ENCODE data around the gene CYP46A1. TPM values are rescaled to one million over a fixed set of nuclear protein-coding genes. Genes with fewer than 3 reads are reported as not detected.

The CYP46A1 gene
- total RNA-seq, 1 donor from 2014 or later, result 2.1 TPM

DNA sequence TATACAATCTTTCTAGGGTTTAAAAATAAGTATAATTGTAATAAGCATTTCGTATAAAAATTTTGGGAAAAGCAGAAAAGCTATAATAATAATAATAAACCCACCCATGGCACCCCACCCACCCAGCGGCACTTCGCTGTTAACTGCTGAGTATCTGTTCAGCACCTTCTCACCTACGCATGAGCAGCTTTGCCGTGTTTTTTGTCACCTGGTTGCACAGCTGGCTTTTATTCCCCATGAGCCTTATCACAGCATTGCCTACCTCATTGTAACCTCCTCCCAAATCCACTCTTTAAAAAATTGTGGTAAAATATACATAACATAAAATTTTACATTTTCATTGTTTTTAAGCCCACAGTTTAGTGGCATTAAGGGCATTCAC lies 34.7 kb downstream of the CYP46A1 start:
- Histone ChIP-seq H3K27me3 (ENCODE audit: control insufficient read depth in 3 of 3, insufficient read depth in 3 of 3, low read length in 3 of 3) (no peaks in the 10 kb centered on the region), H3K9ac (ENCODE audit: low read depth in 1 of 3, low read length in 3 of 3) (no peak overlapping the region), H3K4me3 (ENCODE audit: low read length in 3 of 3) (no peak overlapping the region), H3K36me3 (ENCODE audit: control insufficient read depth in 3 of 3, insufficient read depth in 3 of 3, low read length in 3 of 3) (no peaks in the 10 kb centered on the region), H3K9me3 (ENCODE audit: control insufficient read depth in 3 of 3, low read length in 3 of 3) (no peaks in the 10 kb centered on the region), H3K27ac (ENCODE audit: low read depth, low read length) (no peak overlapping the region), H3K4me1 (ENCODE audit: control insufficient read depth in 3 of 3, insufficient read depth in 3 of 3, low read length in 3 of 3) (no peaks in the 10 kb centered on the region)

DNA sequence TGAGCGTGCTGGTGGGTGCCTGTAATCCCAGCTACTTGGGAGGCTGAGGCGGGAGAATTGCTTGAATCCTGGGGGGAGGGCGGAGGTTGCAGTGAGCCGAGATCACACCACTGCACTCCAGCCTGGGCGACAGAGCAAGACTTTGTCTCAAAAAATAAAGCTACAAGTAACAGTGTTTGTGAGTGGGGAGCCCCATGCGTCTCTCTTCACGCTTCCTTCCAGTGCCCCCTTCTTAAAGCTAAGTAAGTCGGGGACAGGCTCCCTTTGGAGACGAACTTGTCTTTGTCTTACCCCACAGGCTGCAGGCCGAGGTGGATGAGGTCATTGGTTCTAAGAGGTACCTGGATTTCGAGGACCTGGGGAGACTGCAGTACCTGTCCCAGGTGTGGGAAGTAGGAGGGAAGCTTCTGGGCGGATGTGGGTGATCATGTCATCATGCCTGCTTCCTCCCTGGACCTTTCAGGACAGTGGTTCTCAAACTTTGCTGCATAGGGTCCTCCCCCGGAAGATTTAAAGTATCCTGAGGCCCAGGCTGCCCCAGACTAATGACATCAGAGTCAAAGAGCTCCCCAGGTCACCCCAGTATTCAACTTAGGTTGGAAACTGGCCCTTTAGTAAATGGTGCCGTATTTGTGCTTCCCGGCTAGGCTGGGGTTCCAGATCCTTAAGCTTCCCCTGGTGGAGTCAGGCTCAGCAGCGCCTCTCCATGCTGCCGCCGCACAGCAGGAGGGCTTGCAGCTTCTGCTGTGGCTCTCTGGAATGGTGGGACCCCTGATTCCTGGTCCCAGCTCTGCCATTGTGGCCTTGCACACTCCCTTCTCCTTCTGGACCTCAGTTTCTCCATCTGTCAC lies 37.1 kb downstream of the CYP46A1 start:
- Histone ChIP-seq H3K9me3 (ENCODE audit: control insufficient read depth in 3 of 3, low read length in 3 of 3) (no peaks in the 10 kb centered on the region), H3K9ac (ENCODE audit: low read depth in 1 of 3, low read length in 3 of 3) (no peak overlapping the region), H3K27ac (ENCODE audit: low read depth, low read length) (no peak overlapping the region), H3K27me3 (ENCODE audit: control insufficient read depth in 3 of 3, insufficient read depth in 3 of 3, low read length in 3 of 3) (no peaks in the 10 kb centered on the region), H3K36me3 (ENCODE audit: control insufficient read depth in 3 of 3, insufficient read depth in 3 of 3, low read length in 3 of 3) (no peaks in the 10 kb centered on the region), H3K4me1 (ENCODE audit: control insufficient read depth in 3 of 3, insufficient read depth in 3 of 3, low read length in 3 of 3) (no peaks in the 10 kb centered on the region), H3K4me3 (ENCODE audit: low read length in 3 of 3) (no peak overlapping the region)

DNA sequence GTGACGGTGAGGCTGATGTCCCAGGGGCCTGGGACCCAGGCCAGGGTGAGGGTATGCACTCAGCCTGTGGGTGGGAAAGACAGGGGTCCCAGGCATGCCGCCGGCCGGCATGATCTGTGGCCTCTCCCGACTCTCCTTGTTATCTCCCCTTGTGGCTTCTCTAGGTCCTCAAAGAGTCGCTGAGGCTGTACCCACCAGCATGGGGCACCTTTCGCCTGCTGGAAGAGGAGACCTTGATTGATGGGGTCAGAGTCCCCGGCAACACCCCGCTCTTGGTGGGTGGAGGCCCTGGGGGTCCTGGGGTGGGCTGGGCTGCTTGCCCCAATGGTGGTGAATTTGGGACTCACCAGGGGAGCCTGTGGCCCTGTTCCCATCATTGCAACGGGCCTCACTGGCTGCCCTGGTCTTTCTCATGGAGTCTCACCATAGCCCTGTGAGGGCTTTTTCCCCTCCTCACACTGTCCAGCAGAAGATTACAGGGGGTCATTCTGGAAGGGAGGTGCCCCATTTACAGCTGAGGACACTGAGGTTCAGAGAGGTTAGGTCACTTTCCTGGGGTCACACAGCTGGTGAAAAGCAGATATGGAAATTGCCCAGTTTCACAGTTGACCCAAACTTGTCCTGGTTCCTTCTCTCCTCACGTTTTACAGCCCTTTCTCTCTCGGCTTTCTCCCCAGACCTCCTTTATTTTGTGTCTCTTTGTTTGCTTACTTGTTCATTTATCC lies 37.9 kb downstream of the CYP46A1 start:
- Histone ChIP-seq H3K4me3 (ENCODE audit: low read length in 3 of 3) (no peak overlapping the region), H3K27me3 (ENCODE audit: control insufficient read depth in 3 of 3, insufficient read depth in 3 of 3, low read length in 3 of 3) (no peaks in the 10 kb centered on the region), H3K27ac (ENCODE audit: low read depth, low read length) (no peak overlapping the region), H3K4me1 (ENCODE audit: control insufficient read depth in 3 of 3, insufficient read depth in 3 of 3, low read length in 3 of 3) (no peaks in the 10 kb centered on the region), H3K9me3 (ENCODE audit: control insufficient read depth in 3 of 3, low read length in 3 of 3) (no peaks in the 10 kb centered on the region), H3K9ac (ENCODE audit: low read depth in 1 of 3, low read length in 3 of 3) (no peak overlapping the region), H3K36me3 (ENCODE audit: control insufficient read depth in 3 of 3, insufficient read depth in 3 of 3, low read length in 3 of 3) (no peaks in the 10 kb centered on the region)

DNA sequence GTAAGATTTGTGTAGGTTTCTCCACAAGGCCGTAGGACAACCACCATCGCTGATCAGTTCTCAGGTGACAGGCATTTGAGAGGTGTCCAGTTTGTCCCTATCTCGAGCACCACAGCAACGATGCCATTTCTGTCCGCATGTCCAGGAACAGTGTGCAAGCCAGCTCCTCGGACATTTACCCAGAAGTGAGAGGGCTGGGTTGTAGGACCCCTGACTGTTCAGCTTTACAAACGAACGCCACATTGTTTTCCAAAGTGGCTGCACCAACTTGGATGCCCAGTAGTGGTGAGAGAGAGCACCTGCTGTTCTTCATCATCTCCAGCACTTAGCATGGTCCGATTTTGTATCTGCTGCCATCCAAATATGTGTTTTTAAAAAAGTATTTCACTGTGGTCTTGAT lies 38.6 kb downstream of the CYP46A1 start:
- Histone ChIP-seq H3K9ac (ENCODE audit: low read depth in 1 of 3, low read length in 3 of 3) (no peak overlapping the region), H3K27me3 (ENCODE audit: control insufficient read depth in 3 of 3, insufficient read depth in 3 of 3, low read length in 3 of 3) (no peaks in the 10 kb centered on the region), H3K36me3 (ENCODE audit: control insufficient read depth in 3 of 3, insufficient read depth in 3 of 3, low read length in 3 of 3) (no peaks in the 10 kb centered on the region), H3K4me3 (ENCODE audit: low read length in 3 of 3) (no peak overlapping the region), H3K9me3 (ENCODE audit: control insufficient read depth in 3 of 3, low read length in 3 of 3) (no peaks in the 10 kb centered on the region), H3K4me1 (ENCODE audit: control insufficient read depth in 3 of 3, insufficient read depth in 3 of 3, low read length in 3 of 3) (no peaks in the 10 kb centered on the region), H3K27ac (ENCODE audit: low read depth, low read length) (no peak overlapping the region)

DNA sequence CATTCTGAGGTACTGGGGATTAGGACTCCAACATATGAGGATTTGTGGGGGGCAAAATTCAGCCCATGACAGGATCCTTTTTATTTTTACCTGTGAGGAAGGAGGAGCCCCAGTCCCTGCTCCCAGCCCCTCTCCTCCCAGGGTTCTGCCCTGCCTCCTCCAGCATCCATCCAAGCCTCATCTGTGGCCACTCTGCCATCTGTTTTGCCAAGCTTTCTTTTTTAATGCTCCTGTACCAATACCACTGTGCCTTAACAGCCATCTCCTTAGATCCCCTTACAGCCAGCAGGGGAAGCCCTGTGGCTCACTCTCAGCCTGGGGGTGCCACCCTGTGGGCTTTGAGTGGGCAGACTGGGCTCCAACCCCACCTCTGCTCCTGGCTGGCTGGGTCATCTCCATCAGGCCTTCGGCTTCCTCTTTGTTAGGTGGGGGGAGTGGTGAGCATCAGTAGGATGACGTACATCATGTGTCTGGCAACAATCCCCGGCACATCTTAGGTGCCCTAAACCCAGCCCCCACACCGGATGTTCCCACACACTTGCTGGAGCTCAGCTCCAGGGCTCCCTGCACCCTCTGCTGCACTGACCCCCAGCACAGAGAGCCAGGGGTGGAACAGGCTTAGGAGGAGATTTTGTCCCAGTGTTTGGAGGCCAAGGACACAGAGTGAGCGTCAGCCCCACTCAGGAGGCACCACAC lies 40.2 kb downstream of the CYP46A1 start:
- H3K27ac ChIP-seq (ENCODE audit: low read depth, low read length), result no peak overlapping the region
- H3K9ac ChIP-seq (ENCODE audit: low read depth in 1 of 3, low read length in 3 of 3), result no peak overlapping the region
- H3K36me3 ChIP-seq (ENCODE audit: control insufficient read depth in 3 of 3, insufficient read depth in 3 of 3, low read length in 3 of 3), result no peaks in the 10 kb centered on the region
- H3K4me1 ChIP-seq (ENCODE audit: control insufficient read depth in 3 of 3, insufficient read depth in 3 of 3, low read length in 3 of 3), result no peaks in the 10 kb centered on the region
- no peak overlapping the region for H3K4me3 ChIP-seq (ENCODE audit: low read length in 3 of 3)
- H3K27me3 ChIP-seq (ENCODE audit: control insufficient read depth in 3 of 3, insufficient read depth in 3 of 3, low read length in 3 of 3), result peaks cover 0 to 3% (median 0%) of the 10 kb centered on the region in 3 donors
- no peaks in the 10 kb centered on the region for H3K9me3 ChIP-seq (ENCODE audit: control insufficient read depth in 3 of 3, low read length in 3 of 3)

DNA sequence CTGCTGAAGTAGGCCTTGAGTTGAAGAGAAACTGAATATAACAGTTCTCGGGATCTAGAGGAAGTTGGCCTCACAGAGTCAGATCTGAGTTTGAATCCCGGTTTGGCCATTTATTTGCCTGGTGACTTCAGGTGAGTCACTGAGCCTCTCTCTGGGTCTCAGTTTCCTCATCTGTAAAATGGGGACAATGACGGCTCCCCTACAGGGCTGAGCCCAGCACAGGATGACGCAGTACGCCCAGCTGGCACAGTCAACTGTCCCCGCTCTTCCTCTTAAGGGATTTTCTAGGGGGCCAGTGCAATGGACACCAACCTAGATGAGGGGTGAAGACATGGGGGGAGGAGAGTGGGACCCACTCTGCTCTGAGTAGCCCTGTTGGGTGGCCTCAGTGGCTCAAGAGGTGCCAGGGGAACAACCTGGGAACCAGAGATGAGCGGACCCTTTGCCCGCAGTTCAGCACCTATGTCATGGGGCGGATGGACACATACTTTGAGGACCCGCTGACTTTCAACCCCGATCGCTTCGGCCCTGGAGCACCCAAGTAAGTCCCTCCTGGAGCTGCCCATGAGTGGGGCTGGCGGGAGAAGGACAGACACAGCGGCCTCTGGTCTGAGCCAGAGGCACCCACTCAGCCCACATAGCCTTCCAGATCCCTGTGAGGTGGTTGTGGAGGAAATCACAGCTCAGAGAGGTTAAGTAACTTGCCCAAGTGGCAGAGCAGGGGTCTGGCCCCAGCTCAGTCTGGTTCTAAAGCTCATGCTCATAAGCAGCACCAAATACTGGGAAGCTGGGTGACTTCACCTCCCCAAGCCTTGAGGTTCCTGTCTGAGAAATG lies 41.1 kb downstream of the CYP46A1 start:
- Histone ChIP-seq H3K4me3 (ENCODE audit: low read length in 3 of 3) (no peak overlapping the region), H3K9ac (ENCODE audit: low read depth in 1 of 3, low read length in 3 of 3) (no peak overlapping the region), H3K27me3 (ENCODE audit: control insufficient read depth in 3 of 3, insufficient read depth in 3 of 3, low read length in 3 of 3) (peaks cover 0 to 6% (median 2%) of the 10 kb centered on the region in 3 donors), H3K9me3 (ENCODE audit: control insufficient read depth in 3 of 3, low read length in 3 of 3) (no peaks in the 10 kb centered on the region), H3K4me1 (ENCODE audit: control insufficient read depth in 3 of 3, insufficient read depth in 3 of 3, low read length in 3 of 3) (peaks cover under 1 to 4% (median 4%) of the 10 kb centered on the region in 3 donors), H3K36me3 (ENCODE audit: control insufficient read depth in 3 of 3, insufficient read depth in 3 of 3, low read length in 3 of 3) (no peaks in the 10 kb centered on the region), H3K27ac (ENCODE audit: low read depth, low read length) (no peak overlapping the region)

DNA sequence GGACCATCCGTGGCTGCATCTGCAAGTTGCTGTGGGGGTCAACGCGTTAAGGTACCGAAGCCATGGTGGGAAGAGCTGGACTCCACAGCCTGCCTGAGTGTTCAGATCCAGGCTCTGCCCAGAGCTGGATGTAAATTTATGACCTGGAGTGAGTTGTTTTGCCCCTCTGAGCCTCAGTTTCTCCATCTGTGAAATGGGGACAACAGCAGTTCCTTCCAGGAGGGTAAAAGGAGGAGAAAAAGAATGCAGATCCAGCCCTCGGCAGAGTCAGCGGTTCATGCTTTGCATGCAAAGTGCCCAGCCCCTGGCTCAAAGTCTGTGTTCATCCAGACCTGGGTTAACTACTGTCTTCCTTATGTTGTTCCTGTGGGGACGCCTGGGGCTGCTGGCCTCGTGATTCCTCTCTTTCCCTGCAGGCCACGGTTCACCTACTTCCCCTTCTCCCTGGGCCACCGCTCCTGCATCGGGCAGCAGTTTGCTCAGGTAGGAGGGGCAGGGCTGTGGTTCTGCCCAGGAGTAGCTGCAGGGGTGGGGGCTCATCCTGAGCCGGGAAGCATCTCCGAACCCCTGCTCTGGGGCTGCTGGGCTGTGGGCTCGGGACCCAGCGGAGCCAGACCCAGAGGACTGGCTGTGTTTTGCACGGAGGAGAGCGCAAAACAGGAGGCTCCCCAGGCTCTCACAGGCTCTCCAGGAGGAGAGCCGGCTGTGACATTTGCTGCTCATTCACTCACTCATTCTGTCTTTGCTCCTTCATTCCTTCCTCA lies 41.9 kb downstream of the CYP46A1 start:
- no peak overlapping the region for H3K4me3 ChIP-seq (ENCODE audit: low read length in 3 of 3)
- no peaks in the 10 kb centered on the region for H3K9me3 ChIP-seq (ENCODE audit: control insufficient read depth in 3 of 3, low read length in 3 of 3)
- H3K4me1 ChIP-seq (ENCODE audit: control insufficient read depth in 3 of 3, insufficient read depth in 3 of 3, low read length in 3 of 3), result peaks cover 5 to 9% (median 8%) of the 10 kb centered on the region in 3 donors
- no peak overlapping the region for H3K9ac ChIP-seq (ENCODE audit: low read depth in 1 of 3, low read length in 3 of 3)
- no peaks in the 10 kb centered on the region for H3K36me3 ChIP-seq (ENCODE audit: control insufficient read depth in 3 of 3, insufficient read depth in 3 of 3, low read length in 3 of 3)
- H3K27ac ChIP-seq (ENCODE audit: low read depth, low read length), result no peak overlapping the region
- peaks cover 0 to 6% (median 3%) of the 10 kb centered on the region in 3 donors for H3K27me3 ChIP-seq (ENCODE audit: control insufficient read depth in 3 of 3, insufficient read depth in 3 of 3, low read length in 3 of 3)

DNA sequence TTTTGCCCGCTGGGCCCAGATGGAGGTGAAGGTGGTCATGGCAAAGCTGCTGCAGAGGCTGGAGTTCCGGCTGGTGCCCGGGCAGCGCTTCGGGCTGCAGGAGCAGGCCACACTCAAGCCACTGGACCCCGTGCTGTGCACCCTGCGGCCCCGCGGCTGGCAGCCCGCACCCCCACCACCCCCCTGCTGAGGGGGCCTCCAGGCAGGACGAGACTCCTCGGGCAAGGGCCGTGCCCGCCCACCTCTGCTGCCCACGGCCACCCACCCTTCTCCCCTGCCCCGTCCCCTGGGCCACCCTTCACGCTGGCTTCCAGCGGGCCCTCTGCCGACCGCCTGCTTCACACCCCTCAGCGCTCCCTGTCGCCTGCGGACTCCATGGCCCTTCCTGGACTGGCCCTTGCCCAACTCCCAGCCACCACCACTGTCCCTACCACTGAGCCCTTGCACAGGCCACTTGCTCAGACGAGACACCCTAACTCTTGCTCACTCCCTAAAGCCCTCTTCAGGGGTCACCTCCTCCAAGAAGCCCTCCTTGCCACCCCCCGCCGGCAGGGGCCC lies 42.5 kb downstream of the CYP46A1 start:
- Histone ChIP-seq H3K4me1 (ENCODE audit: control insufficient read depth in 3 of 3, insufficient read depth in 3 of 3, low read length in 3 of 3) (peaks cover 10 to 11% (median 10%) of the 10 kb centered on the region in 3 donors), H3K9me3 (ENCODE audit: control insufficient read depth in 3 of 3, low read length in 3 of 3) (no peaks in the 10 kb centered on the region), H3K36me3 (ENCODE audit: control insufficient read depth in 3 of 3, insufficient read depth in 3 of 3, low read length in 3 of 3) (no peaks in the 10 kb centered on the region), H3K27ac (ENCODE audit: low read depth, low read length) (no peak overlapping the region), H3K4me3 (ENCODE audit: low read length in 3 of 3) (no peak overlapping the region), H3K27me3 (ENCODE audit: control insufficient read depth in 3 of 3, insufficient read depth in 3 of 3, low read length in 3 of 3) (peaks cover 0 to 6% (median 3%) of the 10 kb centered on the region in 3 donors), H3K9ac (ENCODE audit: low read depth in 1 of 3, low read length in 3 of 3) (no peak overlapping the region)
